ENCODE data around the gene ESPN. TPM values are rescaled to one million over a fixed set of nuclear protein-coding genes. Genes with fewer than 3 reads are reported as not detected.

The ESPN gene
- total RNA-seq, 1 experiment from 2014 or later, result 53.1 TPM

GRCh38 chr1:6473156-6473555 is 48.6 kb downstream of the ESPN start:
- Histone ChIP-seq H3K27ac (ENCODE audit: insufficient read length, low read depth, low read length) (no peak overlapping the region), H3K4me1 (ENCODE audit: insufficient read depth, low read length) (peaks cover 3% of the 10 kb centered on the region; the same call in 1 of the 2 replicates), H2BK15ac (ENCODE audit: low read depth, low read length) (no peak overlapping the region), H3K9ac (ENCODE audit: extremely low read depth, insufficient read length, low read length) (no peak overlapping the region), H3T11ph (ENCODE audit: low read length) (no peak overlapping the region), H2AK5ac (ENCODE audit: insufficient read length, low read length) (no peak overlapping the region), H2BK20ac (ENCODE audit: low read depth, low read length, poor library complexity, severe bottlenecking) (no peak overlapping the region), H3K18ac (ENCODE audit: insufficient read length, low read depth, low read length) (no peak overlapping the region), H3K79me2 (ENCODE audit: insufficient read depth, low read length) (no peaks in the 10 kb centered on the region), H2AFZ (ENCODE audit: low read length) (no peak overlapping the region), H4K91ac (ENCODE audit: insufficient read length, low read depth, low read length) (no peak overlapping the region), H3K23ac (ENCODE audit: insufficient read length, low read depth, low read length) (no peak overlapping the region), H2BK12ac (ENCODE audit: insufficient read length, low read depth, low read length) (no peak overlapping the region), H3K79me1 (ENCODE audit: insufficient read depth, low read depth, low read length, poor library complexity, severe bottlenecking) (no peaks in the 10 kb centered on the region), H4K8ac (replicated peaks; ENCODE audit: insufficient read length, low read depth, low read length) (no peak overlapping the region), H4K20me1 (ENCODE audit: control insufficient read depth, insufficient read depth, insufficient read length) (no peaks in the 10 kb centered on the region), H2BK120ac (ENCODE audit: low read depth, low read length, poor library complexity, severe bottlenecking) (no peak overlapping the region), H3K14ac (ENCODE audit: insufficient read depth, low read length) (no peak overlapping the region), H4K5ac (ENCODE audit: insufficient read length, low read depth, low read length) (no peak overlapping the region), H3K4ac (ENCODE audit: low read depth, low read length) (no peak overlapping the region), H2BK5ac (ENCODE audit: insufficient read length, low read length) (no peak overlapping the region), H3K9me3 (ENCODE audit: control insufficient read depth, low read depth, low read length) (no peaks in the 10 kb centered on the region), H3K56ac (ENCODE audit: insufficient read length, low read depth, low read length) (no peak overlapping the region), H3K23me2 (ENCODE audit: insufficient read length, low read depth, low read length, poor library complexity, severe bottlenecking) (no peaks in the 10 kb centered on the region), H3K4me2 (ENCODE audit: insufficient read depth, insufficient read length, low read length) (no peak overlapping the region), H3K27me3 (ENCODE audit: insufficient read depth, low read length) (no peaks in the 10 kb centered on the region)
- Mint-ChIP-seq H3K9me3 (no peaks in the 10 kb centered on the region), H3K36me3 (ENCODE audit: insufficient read depth in 1 of 3, low read depth in 3 of 3) (peaks cover 19 to 40% (median 38%) of the 10 kb centered on the region in 3 experiments; a peak in 6 of 7 replicates), H3K27ac (no peak overlapping the region), H3K4me1 (peaks cover 20 to 42% of the 10 kb centered on the region in 2 experiments), H3K27me3 (ENCODE audit: low read depth) (no peaks in the 10 kb centered on the region), H3K4me3 (no peak overlapping the region)
- TF ChIP-seq CTCF (conservative IDR thresholded peaks at IDR 0.05), result no peak
- no CpG with 5 or more reads among the region's 18 CpGs for whole genome bisulfite sequencing (ENCODE audit: extremely low coverage, insufficient read length, low lambda C conversion rate)
- DNase-seq, result no peak
